Measurements from ENCODE around the gene BAZ2A. TPM values are rescaled to one million over a fixed set of nuclear protein-coding genes. Genes with fewer than 3 reads are reported as not detected.
A peak's percentile ranks its signal among the peaks of the same experiment; 100 is the strongest.
"Not testable (repeated sequence)": the region's sequence is repeated elsewhere in the genome, so short reads cannot be mapped to it uniquely, and the experiment has no call there.

Gene BAZ2A
- total RNA-seq, 2 experiments from 2014 or later, result 110 to 113 TPM

DNA sequence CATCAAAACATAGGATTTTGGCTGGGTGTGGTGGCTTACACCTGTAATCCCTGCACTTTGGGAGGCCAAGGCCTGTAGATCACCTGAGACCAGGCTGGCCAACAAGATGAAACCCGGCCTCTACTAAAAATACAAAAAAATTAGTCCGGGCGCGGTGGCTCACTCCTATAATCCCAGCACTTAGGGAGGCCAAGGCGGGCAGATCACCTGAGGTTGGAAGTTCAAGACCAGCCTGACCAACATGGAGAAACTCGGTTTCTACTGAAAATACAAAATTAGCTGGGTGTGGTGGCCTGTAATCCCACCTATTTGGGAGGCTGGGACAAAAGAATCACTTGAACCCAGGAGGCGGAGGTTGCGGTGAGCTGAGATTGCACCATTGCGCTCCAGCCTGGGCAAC, 17.9 kb upstream of the BAZ2A start:
- not testable (repeated sequence) for ATAC-seq; H3K4me3 Mint-ChIP-seq; DNase-seq; H3K27me3 Mint-ChIP-seq; H3K9me3 Mint-ChIP-seq (ENCODE audit: low read depth)
- CTCF ChIA-PET, result interaction anchor here (1.3 to 5.8 kb wide), 2 partner anchors 12 to 19 kb away, joined by 3 to 54 read pairs; no protein-coding TSS in a partner anchor
- Mint-ChIP-seq H3K4me1 (peaks cover 23% of the 10 kb centered on the region), H3K36me3 (peaks cover 32% of the 10 kb centered on the region), H3K27ac (peak overlapping the region; percentile 59)

DNA sequence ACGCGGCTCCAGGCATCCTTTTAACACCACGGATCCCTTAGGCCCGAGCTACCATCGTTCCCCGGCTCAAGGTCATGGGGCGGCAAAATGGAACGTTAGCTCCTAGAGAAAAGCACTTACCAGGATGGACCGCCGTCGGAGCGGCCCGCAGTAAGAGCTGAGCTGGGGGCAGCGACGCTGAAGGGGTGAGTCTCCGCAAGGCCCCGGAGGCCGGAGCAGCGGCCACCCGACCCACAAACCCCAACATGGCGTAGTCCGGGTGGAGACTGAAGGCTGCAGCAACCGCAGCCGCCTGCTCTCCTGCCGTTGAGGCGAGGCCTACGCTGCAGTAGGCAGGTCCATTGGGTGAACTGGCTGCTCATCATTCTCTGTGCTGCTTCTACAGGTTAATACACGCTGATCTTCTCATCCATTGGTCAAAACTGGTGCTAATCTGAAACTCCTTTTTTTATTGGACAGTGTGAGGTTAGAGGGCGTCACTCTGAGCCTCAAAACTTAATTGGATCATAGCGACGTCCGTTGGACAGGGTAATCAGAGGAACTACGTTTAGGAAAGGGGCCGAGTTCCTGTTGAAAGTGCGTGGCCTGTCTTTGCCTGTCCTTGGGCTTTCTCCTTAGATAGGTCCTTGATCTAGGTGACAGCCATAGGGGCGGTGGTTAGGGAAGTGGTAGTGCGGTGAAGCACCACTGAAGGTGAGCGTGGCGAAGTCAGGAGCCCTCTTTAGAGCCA, 15.8 kb upstream of the BAZ2A start, which contains the start of gene ATP5F1B:
Gene ATP5F1B, minus strand, starts transcription at position 268 of the 730 bp plus-strand sequence. Its CDS starts 21 bp downstream, at position 247.
- Mint-ChIP-seq H3K36me3 (peaks cover 39% of the 10 kb centered on the region), H3K27ac (peak within 1 kb of the TSS; percentile 98), H3K9me3 (ENCODE audit: low read depth) (no peaks in the 10 kb centered on the region), H3K4me1 (peaks cover 35% of the 10 kb centered on the region), H3K27me3 (no peaks in the 10 kb centered on the region), H3K4me3 (peak within 1 kb of the TSS; percentile 95)
- DNase-seq, result peak; percentile 98
- ATAC-seq, result peak; percentile 99
- CTCF ChIA-PET, result interaction anchor here (1.0 to 5.8 kb wide), 6 partner anchors 10 to 124 kb away, joined by 3 to 54 read pairs (median 6); partner anchors contain the start of genes BAZ2A and RBMS2

DNA sequence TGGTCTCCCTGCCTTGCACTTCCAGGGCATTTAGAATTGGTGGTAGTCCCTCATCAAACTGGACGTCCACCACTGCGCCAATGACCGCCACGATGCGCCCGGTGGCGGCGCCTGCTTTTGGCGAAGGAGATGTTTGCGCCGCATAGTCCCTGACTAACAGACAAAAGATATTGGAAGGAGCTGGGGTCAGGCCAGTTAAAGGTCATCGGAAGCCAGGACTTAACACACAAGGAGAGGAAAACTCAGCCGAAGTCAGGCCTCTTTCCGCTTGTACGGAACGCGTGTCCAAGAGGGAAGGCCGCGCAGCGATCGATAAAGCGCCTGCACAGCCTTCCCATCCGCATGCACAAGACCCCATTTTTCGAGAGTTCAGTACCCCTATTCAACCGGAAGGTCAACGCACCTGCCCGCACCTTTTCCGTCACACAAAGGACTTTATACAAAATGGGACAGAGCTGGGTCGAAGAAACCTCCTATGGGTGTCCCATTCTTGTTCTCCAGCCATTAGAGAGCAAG, 15.1 kb upstream of the BAZ2A start:
- CTCF ChIA-PET, result interaction anchor here (1.0 to 5.8 kb wide), 4 partner anchors 10 to 123 kb away, joined by 3 to 54 read pairs (median 13); partner anchors contain the start of genes BAZ2A and RBMS2
- Mint-ChIP-seq H3K27me3 (no peaks in the 10 kb centered on the region), H3K9me3 (ENCODE audit: low read depth) (no peaks in the 10 kb centered on the region), H3K27ac (peak overlapping the region; percentile 98), H3K4me3 (peak overlapping the region; percentile 95), H3K4me1 (peaks cover 35% of the 10 kb centered on the region), H3K36me3 (peaks cover 43% of the 10 kb centered on the region)
- DNase-seq, result no peak
- ATAC-seq, result no peak

DNA sequence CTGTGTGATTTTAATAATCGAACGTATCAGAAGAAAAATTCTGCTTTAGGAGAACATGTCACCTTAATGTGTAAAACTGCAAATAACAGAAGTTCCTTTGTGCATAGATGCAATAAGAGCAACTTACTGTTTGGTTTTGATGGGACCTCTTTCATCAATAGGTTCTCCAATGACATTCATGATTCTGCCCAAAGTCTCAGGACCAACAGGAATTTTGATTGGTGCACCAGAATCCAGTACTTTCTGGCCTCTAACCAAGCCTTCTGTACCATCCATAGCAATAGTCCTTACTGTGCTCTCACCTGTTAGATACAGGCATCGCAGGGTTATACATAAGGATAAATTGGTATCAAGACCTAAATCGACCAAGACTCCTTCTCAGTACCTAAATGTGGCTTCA, 14.5 kb upstream of the BAZ2A start:
- ATAC-seq, result no peak
- peaks cover 47% of the 10 kb centered on the region for H3K36me3 Mint-ChIP-seq
- H3K9me3 Mint-ChIP-seq (ENCODE audit: low read depth), result no peaks in the 10 kb centered on the region
- peaks cover 38% of the 10 kb centered on the region for H3K4me1 Mint-ChIP-seq
- no peaks in the 10 kb centered on the region for H3K27me3 Mint-ChIP-seq
- CTCF ChIA-PET, result interaction anchor here (2.4 to 5.8 kb wide), 3 partner anchors 9 to 40 kb away, joined by 8 to 54 read pairs (median 18); partner anchors contain the start of gene BAZ2A
- peak overlapping the region; percentile 95 for H3K4me3 Mint-ChIP-seq
- DNase-seq, result no peak
- H3K27ac Mint-ChIP-seq, result peak overlapping the region; percentile 98

DNA sequence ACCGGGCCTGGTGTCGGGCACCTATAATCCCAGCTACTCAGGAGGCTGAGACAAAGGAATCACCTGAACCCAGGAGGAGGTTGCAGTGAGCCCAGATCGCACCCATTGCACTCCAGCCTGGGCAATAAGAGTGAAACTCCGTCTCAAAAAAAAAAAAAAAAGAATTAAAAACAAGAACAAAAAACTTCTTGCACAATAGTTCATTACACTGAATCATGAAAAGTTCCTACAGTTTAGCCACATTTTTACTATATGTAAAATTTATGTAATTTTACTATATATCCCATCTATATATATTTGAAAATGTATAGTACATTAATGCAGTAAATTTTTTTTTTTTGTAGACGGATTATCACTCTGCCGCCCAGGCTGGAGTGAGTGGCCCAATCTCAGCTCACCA, 11.1 kb upstream of the BAZ2A start:
- Mint-ChIP-seq H3K27ac (no peak overlapping the region), H3K4me3 (no peak overlapping the region), H3K9me3 (ENCODE audit: low read depth) (no peaks in the 10 kb centered on the region), H3K27me3 (no peaks in the 10 kb centered on the region), H3K4me1 (peaks cover 58% of the 10 kb centered on the region), H3K36me3 (peaks cover 65% of the 10 kb centered on the region)
- ATAC-seq (no peak), DNase-seq (no peak)
- CTCF ChIA-PET, result no interaction called here

DNA sequence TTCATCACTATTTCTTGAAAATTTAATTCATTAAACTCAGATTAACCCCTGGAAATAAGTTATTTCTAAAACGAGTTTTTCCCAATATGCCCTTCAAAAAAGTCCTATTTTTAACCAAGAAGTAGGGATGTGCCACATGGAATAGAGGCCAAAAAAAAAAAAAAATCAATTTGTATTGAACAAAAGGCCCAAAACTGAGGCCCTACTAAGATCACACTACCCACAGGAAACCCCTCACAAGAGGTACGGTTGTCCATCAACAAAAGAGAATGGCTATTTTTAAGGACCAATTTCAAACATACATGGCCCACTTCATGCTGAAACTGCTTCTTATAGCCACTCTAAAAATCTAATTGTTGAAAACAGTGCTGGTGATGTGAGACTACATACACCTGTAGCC, 7.5 kb upstream of the BAZ2A start:
- Mint-ChIP-seq H3K9me3 (ENCODE audit: low read depth) (no peaks in the 10 kb centered on the region), H3K4me1 (peaks cover 55% of the 10 kb centered on the region), H3K36me3 (peaks cover 35% of the 10 kb centered on the region), H3K4me3 (no peak overlapping the region), H3K27me3 (no peaks in the 10 kb centered on the region), H3K27ac (peak overlapping the region; percentile 87)
- CTCF ChIA-PET, result interaction anchor here (2.1 to 4.4 kb wide), 2 partner anchors 10 to 35 kb away, joined by 6 to 54 read pairs; partner anchors contain the start of gene ATP5F1B
- ATAC-seq (no peak), DNase-seq (no peak)

DNA sequence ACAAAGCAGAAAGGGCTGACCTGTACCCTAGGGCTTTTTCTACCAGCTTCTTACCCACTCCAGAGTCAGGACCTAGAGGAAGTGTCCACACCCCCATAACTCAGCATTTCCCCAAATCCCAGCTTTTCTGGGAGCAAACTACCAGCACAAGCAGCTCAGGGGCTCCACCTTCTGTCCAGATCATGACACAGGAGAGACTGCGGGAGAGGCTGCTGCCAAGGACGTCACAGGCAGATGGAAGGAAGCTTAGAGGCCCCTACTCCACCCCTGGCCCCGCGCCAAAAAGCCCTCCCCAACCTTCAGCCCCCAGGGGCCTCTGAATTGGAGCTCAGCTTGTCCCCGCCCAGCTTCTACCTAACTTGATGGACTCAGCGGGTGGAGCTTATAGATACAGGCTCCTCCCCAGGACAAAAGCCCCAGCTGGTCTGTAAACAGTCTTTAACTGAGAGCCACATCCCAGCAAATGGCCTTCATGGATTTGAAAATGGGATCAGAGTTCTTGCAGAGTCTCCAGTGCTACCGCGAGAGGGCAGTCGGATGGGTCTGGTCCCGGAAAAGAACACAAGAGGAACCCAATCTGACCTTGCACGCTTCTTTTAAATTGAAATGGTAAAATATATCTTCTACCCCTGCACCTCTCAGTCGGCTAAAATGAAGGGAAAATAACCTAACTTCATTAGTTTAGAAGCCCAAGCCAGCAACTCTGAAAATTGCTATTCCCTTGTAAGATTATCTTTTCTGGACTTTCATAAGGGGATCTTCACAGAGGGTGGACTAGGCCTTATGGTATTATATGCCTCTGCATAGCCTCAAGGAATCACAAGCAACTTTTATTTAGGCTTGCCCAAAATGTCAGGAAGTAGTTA, 6.8 kb upstream of the BAZ2A start:
- CTCF ChIA-PET, result interaction anchor here (0.7 to 4.4 kb wide), 37 partner anchors 9 to 603 kb away, joined by 3 to 54 read pairs (median 5); partner anchors contain the start of genes ATP5F1B, GLS2, NACA and PAN2
- H3K36me3 Mint-ChIP-seq, result peaks cover 28% of the 10 kb centered on the region
- peak; percentile 65 for ATAC-seq

DNA sequence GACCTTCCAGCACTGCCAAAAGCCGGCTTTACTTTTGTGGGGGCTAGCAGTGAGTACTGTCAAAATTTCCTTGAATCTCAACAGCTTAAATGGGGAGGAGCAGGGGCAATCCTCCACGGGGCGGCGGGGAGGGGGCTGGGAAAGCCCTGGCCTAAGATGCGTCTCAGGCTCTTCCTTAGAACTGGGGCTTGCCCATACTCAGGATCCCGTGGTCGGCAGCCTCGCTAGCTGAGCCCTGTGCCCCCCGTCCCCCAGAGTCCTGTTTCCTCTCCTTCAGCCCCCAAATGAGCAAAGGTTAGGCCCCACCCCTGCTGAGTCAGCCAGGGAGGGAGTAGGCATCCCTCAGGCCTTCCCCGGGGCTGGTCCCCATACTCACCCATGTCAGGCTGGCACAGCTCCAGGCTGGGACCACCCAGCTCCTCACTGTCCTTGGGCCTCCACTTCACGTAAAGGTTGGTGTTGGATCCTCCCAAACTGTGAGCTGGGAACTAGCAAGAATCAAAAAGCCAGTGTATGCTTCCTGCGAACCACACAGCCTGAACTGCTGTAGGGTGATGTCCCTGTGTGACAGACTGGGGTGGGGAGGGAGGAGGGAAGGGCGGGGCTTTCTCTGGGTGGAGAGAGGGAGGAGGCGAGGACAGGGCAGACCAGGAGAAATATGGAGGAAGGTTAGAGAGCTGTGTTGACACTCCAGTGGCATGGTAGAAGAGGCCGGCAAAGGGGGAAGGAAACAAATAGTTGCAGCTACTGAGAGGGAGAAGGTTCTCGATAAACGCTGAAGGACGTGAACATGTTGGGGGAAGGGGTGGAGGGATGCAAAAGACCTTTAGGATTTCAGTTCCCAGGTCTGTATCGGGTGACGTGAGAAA, 5.9 kb upstream of the BAZ2A start:
- CTCF ChIA-PET, result interaction anchor here (0.6 to 4.4 kb wide), 43 partner anchors 8 to 604 kb away, joined by 3 to 54 read pairs (median 4); partner anchors contain the start of genes ATP5F1B, GLS2, NACA and PAN2
- Mint-ChIP-seq H3K9me3 (ENCODE audit: low read depth) (no peaks in the 10 kb centered on the region), H3K27me3 (no peaks in the 10 kb centered on the region), H3K4me3 (peak overlapping the region; percentile 82), H3K27ac (peak overlapping the region; percentile 87), H3K36me3 (peaks cover 26% of the 10 kb centered on the region), H3K4me1 (peaks cover 60% of the 10 kb centered on the region)
- ATAC-seq (peak; percentile 74), DNase-seq (peak; percentile 95)

More for the DNA sequence above, 6.8 kb upstream of the BAZ2A start:
- H3K4me3 Mint-ChIP-seq, result peak overlapping the region; percentile 82
- peak overlapping the region; percentile 87 for H3K27ac Mint-ChIP-seq
- H3K27me3 Mint-ChIP-seq, result no peaks in the 10 kb centered on the region
- peaks cover 55% of the 10 kb centered on the region for H3K4me1 Mint-ChIP-seq
- DNase-seq, result peak; percentile 96
- H3K9me3 Mint-ChIP-seq (ENCODE audit: low read depth), result no peaks in the 10 kb centered on the region

DNA sequence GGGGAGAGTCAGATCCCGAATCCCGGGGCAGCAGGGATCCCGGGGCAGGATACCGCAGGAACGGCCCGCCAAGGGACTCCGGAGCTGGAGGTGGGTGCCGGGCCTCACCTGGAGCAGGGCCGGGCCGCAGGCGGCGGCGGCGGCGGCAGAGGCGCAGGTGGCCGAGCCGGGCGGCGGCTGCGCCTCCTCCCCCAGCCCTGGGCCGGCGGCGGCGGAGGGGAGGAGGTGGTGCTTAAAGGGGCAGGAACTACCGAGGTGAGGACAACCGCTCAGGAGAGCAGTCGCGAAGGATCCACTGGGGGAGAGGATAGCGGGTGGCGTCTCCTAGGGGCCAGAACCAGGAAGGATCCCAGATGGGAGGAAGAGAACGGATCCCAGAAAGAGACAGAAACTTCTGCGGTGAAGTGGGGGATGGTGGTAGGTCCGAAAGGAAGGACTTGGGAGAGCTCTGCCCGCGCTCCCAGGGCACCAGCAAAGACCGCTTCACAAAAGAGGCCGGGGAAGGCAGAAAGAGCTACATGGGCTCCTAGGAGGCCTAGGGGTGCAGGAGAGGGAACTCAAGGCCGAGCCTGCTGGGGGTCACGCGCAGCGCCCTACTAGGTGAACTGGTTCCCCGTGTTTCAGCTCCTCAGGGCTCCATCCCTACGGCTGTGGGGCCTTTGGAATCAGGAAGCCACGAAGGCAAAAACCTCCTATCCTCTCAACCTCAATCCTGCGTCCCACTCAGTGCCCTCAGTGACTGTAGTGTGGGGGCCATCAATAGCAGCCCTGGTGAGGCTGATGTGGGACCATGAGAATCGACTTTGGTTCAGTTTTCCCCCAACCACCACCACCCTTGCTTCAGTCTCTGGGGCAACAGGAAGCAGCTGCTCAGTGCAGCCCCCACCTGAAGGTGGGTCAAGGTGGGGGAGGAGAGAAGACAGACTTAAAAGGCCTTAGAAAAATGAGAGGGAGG, 5.0 kb upstream of the BAZ2A start:
- DNase-seq (peak; percentile 82), ATAC-seq (peak; percentile 46)
- peaks cover 69% of the 10 kb centered on the region for H3K4me1 Mint-ChIP-seq
- H3K27me3 Mint-ChIP-seq, result no peaks in the 10 kb centered on the region
- CTCF ChIA-PET, result interaction anchor here (0.6 to 4.4 kb wide), 24 partner anchors 12 to 605 kb away, joined by 3 to 54 read pairs (median 5); partner anchors contain the start of genes ATP5F1B, NACA, PRIM1 and RBMS2
- peak overlapping the region; percentile 87 for H3K27ac Mint-ChIP-seq
- no peaks in the 10 kb centered on the region for H3K9me3 Mint-ChIP-seq (ENCODE audit: low read depth)
- peaks cover 22% of the 10 kb centered on the region for H3K36me3 Mint-ChIP-seq
- peak overlapping the region; percentile 82 for H3K4me3 Mint-ChIP-seq

DNA sequence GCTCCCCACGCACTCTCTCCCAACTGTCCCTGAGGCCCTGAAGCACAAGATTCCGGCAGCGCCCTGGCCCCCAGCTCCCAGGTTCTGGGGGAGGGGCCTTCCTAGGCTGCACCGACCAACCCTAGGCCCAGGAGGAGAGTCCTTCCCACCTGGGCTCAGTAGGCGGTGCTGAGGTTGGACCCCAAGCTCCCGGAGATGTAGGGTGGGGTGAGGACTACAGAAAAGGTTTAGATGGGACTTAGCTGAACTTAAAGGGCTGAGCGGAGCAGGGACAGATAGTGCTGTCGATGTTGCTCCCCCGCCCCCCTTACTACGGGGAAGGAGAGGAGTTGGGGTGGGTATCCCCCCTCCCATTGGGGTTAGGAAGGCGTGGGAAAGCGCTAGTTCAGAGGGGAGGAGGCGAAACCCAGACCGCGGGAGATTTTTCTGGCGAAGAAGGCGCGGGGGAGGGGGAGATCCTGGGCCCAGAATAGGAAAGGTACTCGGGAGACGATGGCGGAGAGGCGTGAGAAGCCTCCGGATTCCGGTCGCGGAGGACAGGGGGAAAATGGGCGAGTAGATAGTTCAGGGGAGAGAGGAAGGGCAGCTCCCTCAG, 4.2 kb upstream of the BAZ2A start:
- ATAC-seq, result no peak
- Mint-ChIP-seq H3K27ac (peak overlapping the region; percentile 77), H3K4me3 (peak overlapping the region; percentile 82), H3K27me3 (no peaks in the 10 kb centered on the region), H3K36me3 (peaks cover 18% of the 10 kb centered on the region), H3K9me3 (ENCODE audit: low read depth) (no peaks in the 10 kb centered on the region), H3K4me1 (peaks cover 65% of the 10 kb centered on the region)
- CTCF ChIA-PET, result interaction anchor here (1.0 to 4.4 kb wide), 8 partner anchors 12 to 122 kb away, joined by 3 to 54 read pairs (median 15); partner anchors contain the start of genes ATP5F1B and RBMS2
- DNase-seq, result peak; percentile 46

Data from activated CD8-positive, alpha-beta memory T cell treated with anti-CD3 and anti-CD28 coated beads, Interleukin-2, amount 10 ng/mL, durations not matched to agents 7 days and 5 days (primary cell).